ENCODE results near the gene VTI1A. TPM values are rescaled to one million over a fixed set of nuclear protein-coding genes. Genes with fewer than 3 reads are reported as not detected.

The VTI1A gene
- total and polyA plus RNA-seq, 7 donors = 10.8 to 80.3 (median 36.8) TPM

GRCh38 chr10:112773783-112774182 is 326.8 kb downstream of the VTI1A start:
- TF ChIP-seq CTCF (IDR thresholded peaks at IDR 0.05) = no peak
- no peak for TF ChIP-seq POLR2A (IDR thresholded peaks at IDR 0.05)
- 98% methylated on average over 3 of the region's 3 CpGs for WGBS, 2 donors
- Histone ChIP-seq H3K9me3 (no peaks in the 10 kb centered on the region), H3K27me3 (no peaks in the 10 kb centered on the region), H3K27ac (no peak overlapping the region), H3K4me3 (no peak overlapping the region), H3K4me1 (peaks cover 0 to 3% (median 0%) of the 10 kb centered on the region in 4 donors), H3K36me3 (no peaks in the 10 kb centered on the region)
- DNase-seq = no peak
- intact Hi-C loops (cut with DNase I) = no loop called here

GRCh38 chr10:112774210-112774609 is 327.2 kb downstream of the VTI1A start:
- Histone ChIP-seq H3K4me3 (no peak overlapping the region), H3K36me3 (no peaks in the 10 kb centered on the region), H3K9me3 (no peaks in the 10 kb centered on the region), H3K27ac (no peak overlapping the region), H3K27me3 (no peaks in the 10 kb centered on the region), H3K4me1 (peaks cover 0 to 3% (median 0%) of the 10 kb centered on the region in 4 donors)
- intact Hi-C loops (cut with DNase I) = no loop called here
- 86 to 94% methylated on average over 1 of the region's 1 CpG for WGBS, 2 donors
- TF ChIP-seq POLR2AphosphoS5 (IDR thresholded peaks at IDR 0.05) (no peak), EP300 (IDR thresholded peaks at IDR 0.05) (no peak), CTCF (IDR thresholded peaks at IDR 0.05) (no peak), POLR2A (IDR thresholded peaks at IDR 0.05) (no peak)
- DNase-seq = no peak

DNA sequence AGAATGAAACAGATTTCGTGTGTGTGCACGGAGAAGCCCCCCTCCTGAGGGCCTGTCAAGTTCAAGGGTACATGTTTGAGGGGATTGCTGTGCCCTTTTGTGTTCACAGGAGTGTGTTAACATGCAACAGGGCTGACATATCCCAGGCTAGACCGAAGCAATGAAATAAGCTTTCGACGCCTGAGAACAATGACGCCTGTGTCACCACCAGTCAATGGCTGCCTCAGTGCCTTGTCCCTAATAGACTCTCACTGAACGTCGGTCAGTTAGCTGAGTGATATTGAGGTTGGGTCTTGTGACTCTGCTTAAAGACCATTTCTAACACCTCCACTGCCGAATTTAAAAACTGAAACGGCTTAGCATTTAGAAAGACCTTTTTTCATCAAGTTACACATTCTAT is 327.8 kb downstream of the VTI1A start:
- 94 to 97% methylated on average over 10 of the region's 10 CpGs for WGBS, 2 donors
- intact Hi-C loops (cut with DNase I) = no loop called here

DNA sequence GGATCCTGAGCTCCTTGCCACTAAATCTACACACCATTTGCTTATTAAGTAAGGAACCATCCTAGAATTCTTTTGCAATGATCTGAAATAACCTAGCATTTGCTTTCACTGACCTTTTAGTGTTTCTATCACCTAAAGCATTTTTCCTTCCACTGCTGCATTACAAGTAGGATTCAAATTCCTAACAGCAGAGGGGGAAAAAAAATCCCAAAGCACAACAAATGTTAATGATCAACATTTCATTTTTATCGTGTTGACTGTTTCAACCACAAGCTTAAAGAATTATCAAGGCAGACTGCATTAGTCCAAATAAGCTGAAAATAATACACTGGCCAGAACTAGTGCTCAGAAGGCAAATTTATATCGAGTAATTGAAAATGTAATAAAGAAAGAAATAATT is 328.4 kb downstream of the VTI1A start:
- Histone ChIP-seq H3K27ac (no peak overlapping the region), H3K27me3 (no peaks in the 10 kb centered on the region), H3K9me3 (no peaks in the 10 kb centered on the region), H3K36me3 (no peaks in the 10 kb centered on the region), H3K4me1 (peaks cover 0 to 3% (median 0%) of the 10 kb centered on the region in 4 donors), H3K4me3 (no peak overlapping the region)
- intact Hi-C loops (cut with DNase I) = no loop called here
- TF ChIP-seq CTCF (IDR thresholded peaks at IDR 0.05) (no peak), EP300 (IDR thresholded peaks at IDR 0.05) (no peak), POLR2AphosphoS5 (IDR thresholded peaks at IDR 0.05) (no peak), POLR2A (IDR thresholded peaks at IDR 0.05) (no peak)
- 33 to 66% methylated on average over 2 of the region's 2 CpGs for WGBS, 2 donors
- DNase-seq = no peak

More for the DNA sequence above, 327.8 kb downstream of the VTI1A start:
- no peak overlapping the region for H3K27ac ChIP-seq
- H3K4me1 ChIP-seq = peaks cover 0 to 3% (median 0%) of the 10 kb centered on the region in 4 donors
- H3K9me3 ChIP-seq = no peaks in the 10 kb centered on the region
- no peaks in the 10 kb centered on the region for H3K27me3 ChIP-seq
- DNase-seq = no peak
- TF ChIP-seq CTCF (IDR thresholded peaks at IDR 0.05) = no peak
- TF ChIP-seq POLR2A (IDR thresholded peaks at IDR 0.05) = no peak
- TF ChIP-seq EP300 (IDR thresholded peaks at IDR 0.05) = no peak
- no peak for TF ChIP-seq POLR2AphosphoS5 (IDR thresholded peaks at IDR 0.05)
- no peak overlapping the region for H3K4me3 ChIP-seq
- no peaks in the 10 kb centered on the region for H3K36me3 ChIP-seq

All from sigmoid colon (tissue), 7 donors.